Lung (tissue), 12 donors: Measurements from ENCODE around the gene EPAS1. TPM values are rescaled to one million over a fixed set of nuclear protein-coding genes. Genes with fewer than 3 reads are reported as not detected.
A peak's percentile ranks its signal among the peaks of the same experiment; 100 is the strongest.
"Not testable (repeated sequence)": the region's sequence is repeated elsewhere in the genome, so short reads cannot be mapped to it uniquely, and the experiment has no call there.

ENCODE experiments used
- ATAC-seq: fragments of 200-7000 bp; cut with Tn5 transposase; one replicate; pipeline ENCODE4 v1.9.1; 2020; ENCODE audit warnings: moderate number of reproducible peaks; ENCODE audit not compliant: insufficient read depth, low FRiP score
- DNase-seq, 3 donors: peaks; one replicate each; pipeline ENCODE4 v3.0.0-alpha.2; 2013 to 2017
- H3K27ac ChIP-seq, 2 donors: one replicate each; pipeline ENCODE4 v1.5.1; 2013; ENCODE audit warnings: mild to moderate bottlenecking in 2 of 2, moderate library complexity in 2 of 2, control low read depth in 1 of 2, inconsistent platforms in 1 of 2, low read depth in 1 of 2, low read length in 1 of 2
- H3K27me3 ChIP-seq, 3 donors: one replicate each; pipeline ENCODE4 v1.5.1; 2013; ENCODE audit warnings: low read length in 2 of 3; ENCODE audit not compliant: control insufficient read depth in 3 of 3, insufficient read depth in 3 of 3
- H3K36me3 ChIP-seq, 4 donors: one replicate each; pipeline ENCODE4 v1.5.1; 2013; ENCODE audit warnings: low read length in 4 of 4, mild to moderate bottlenecking in 1 of 4, moderate library complexity in 1 of 4; ENCODE audit not compliant: control insufficient read depth in 4 of 4, insufficient read depth in 4 of 4
- H3K4me1 ChIP-seq, 5 donors: one replicate each; pipeline ENCODE4 v1.5.1; 2013; ENCODE audit warnings: low read length in 5 of 5, mild to moderate bottlenecking in 2 of 5, moderate library complexity in 1 of 5; ENCODE audit not compliant: control insufficient read depth in 5 of 5, insufficient read depth in 5 of 5
- H3K4me3 ChIP-seq: one replicate; pipeline ENCODE4 v1.5.1; 2013; ENCODE audit warnings: mild to moderate bottlenecking, control low read depth, moderate library complexity
- H3K9ac ChIP-seq, 2 donors: one replicate each; pipeline ENCODE4 v1.5.1; 2013; ENCODE audit warnings: low read length in 2 of 2, control low read depth in 1 of 2; ENCODE audit not compliant: insufficient read depth in 1 of 2
- H3K9me3 ChIP-seq, 4 donors: one replicate each; pipeline ENCODE4 v1.5.1; 2013; ENCODE audit warnings: low read length in 3 of 4, mild to moderate bottlenecking in 1 of 4, moderate library complexity in 1 of 4; ENCODE audit not compliant: control insufficient read depth in 4 of 4, insufficient read depth in 3 of 4
- WGBS, 2 donors: extraction: QIAGEN DNeasy Blood & Tissue Kit; methylation state at CpG; one replicate each; pipeline ENCODE4 v1.1.7; 2013; 5-methylcytosine and 5-hydroxymethylcytosine counted together
- polyA plus RNA-seq, 2 donors: library from polyadenylated mRNA; stranded (reverse); fragments of 200-250 nt; gene quantifications; one replicate each; pipeline ENCODE4 v1.2.1, GENCODE V29; 2013
- total RNA-seq, 2 donors: library from RNA; depleted of rRNA in 1 of 2; stranded (reverse); fragments of >200 nt in 1 of 2; gene quantifications; one replicate each; pipeline ENCODE4 v1.2.1, GENCODE V29; 2014 to 2021
- TF ChIP-seq, protein P1 (sequence below): IDR thresholded peaks from 2 replicates; pipeline ENCODE4 v1.5.1; 2012; ENCODE audit warnings: mild to moderate bottlenecking; ENCODE audit errors: control extremely low read depth, extremely low read depth
- donor health status: control.
- donor health status: control.
- donor health status: Bipolar disorder and iron deficiency.
- donor health status: healthy.
- donor health status: DM: yes; HTN: yes; CAD: no.

EPAS1 gene
- total and polyA plus RNA-seq, 4 donors = 233 to 1,051 (median 381) TPM

DNA sequence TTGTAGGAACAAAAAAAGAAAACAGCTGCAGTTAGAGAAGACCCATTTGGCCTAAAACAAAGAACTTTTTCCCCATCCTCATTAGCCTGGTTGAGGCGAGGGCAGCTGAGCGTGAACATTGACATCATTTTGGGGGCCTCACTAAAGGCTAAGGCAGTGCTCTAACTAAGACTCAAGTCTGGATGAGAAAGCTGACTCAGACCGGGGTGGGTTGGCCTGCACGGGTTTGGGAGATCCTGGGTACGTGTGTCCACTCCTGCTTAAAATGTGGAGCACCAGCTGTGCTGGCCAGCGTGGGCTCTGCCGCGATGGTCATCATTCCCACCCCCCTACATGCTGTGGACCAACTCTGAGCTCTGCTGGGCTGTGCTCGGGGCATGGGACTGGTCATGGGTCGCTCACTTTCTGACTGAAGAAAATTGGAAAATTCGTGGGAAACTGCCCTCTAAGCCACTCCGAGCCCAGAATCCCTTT is 96.2 kb downstream of the EPAS1 start:
- Histone ChIP-seq H3K27ac (peak overlapping the region in 1 of 2 donors; percentile 5), H3K27me3 (no peaks in the 10 kb centered on the region), H3K36me3 (peaks cover 0 to under 1% (median under 1%) of the 10 kb centered on the region in 4 donors), H3K9me3 (no peaks in the 10 kb centered on the region), H3K4me3 (no peak overlapping the region), H3K9ac (no peak overlapping the region), H3K4me1 (peaks cover 0 to 2% (median 0%) of the 10 kb centered on the region in 5 donors)
- DNase-seq (peak in 2 of 3 donors; percentile 11 to 15), ATAC-seq (no peak)
- 88 to 95% methylated on average over 12 of the region's 12 CpGs for WGBS, 2 donors
- TF ChIP-seq, protein P1, sequence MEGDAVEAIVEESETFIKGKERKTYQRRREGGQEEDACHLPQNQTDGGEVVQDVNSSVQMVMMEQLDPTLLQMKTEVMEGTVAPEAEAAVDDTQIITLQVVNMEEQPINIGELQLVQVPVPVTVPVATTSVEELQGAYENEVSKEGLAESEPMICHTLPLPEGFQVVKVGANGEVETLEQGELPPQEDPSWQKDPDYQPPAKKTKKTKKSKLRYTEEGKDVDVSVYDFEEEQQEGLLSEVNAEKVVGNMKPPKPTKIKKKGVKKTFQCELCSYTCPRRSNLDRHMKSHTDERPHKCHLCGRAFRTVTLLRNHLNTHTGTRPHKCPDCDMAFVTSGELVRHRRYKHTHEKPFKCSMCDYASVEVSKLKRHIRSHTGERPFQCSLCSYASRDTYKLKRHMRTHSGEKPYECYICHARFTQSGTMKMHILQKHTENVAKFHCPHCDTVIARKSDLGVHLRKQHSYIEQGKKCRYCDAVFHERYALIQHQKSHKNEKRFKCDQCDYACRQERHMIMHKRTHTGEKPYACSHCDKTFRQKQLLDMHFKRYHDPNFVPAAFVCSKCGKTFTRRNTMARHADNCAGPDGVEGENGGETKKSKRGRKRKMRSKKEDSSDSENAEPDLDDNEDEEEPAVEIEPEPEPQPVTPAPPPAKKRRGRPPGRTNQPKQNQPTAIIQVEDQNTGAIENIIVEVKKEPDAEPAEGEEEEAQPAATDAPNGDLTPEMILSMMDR = no peak

DNA sequence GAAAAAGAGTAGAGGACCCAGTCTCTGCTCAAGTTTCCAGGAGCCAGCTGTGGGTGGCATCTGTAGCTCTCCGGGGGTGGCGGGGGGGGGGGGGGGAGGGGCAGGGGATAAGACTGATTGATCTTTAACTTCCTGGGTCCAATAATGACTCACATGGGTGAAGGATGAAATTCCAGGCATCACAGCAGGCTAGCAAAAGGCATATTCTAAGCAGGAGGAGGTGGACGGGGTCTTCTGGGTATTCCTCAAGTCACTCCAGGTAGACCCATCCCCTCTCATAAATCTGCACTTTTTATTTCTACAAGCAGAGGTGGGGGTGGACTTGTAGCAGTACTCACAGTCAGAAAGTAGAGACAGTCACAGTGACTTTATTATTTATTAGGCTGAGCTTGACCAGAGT is 96.7 kb downstream of the EPAS1 start:
- ATAC-seq = no peak
- H3K4me3 ChIP-seq = no peak overlapping the region
- TF ChIP-seq, protein P1 = no peak
- H3K27me3 ChIP-seq = no peaks in the 10 kb centered on the region
- H3K36me3 ChIP-seq = no peaks in the 10 kb centered on the region
- H3K9ac ChIP-seq = no peak overlapping the region
- H3K9me3 ChIP-seq = no peaks in the 10 kb centered on the region
- H3K4me1 ChIP-seq = peaks cover 0 to 2% (median 0%) of the 10 kb centered on the region in 5 donors
- WGBS, 2 donors = 87 to 97% methylated on average over 3 of the region's 3 CpGs
- no peak for DNase-seq
- H3K27ac ChIP-seq = no peak overlapping the region

DNA sequence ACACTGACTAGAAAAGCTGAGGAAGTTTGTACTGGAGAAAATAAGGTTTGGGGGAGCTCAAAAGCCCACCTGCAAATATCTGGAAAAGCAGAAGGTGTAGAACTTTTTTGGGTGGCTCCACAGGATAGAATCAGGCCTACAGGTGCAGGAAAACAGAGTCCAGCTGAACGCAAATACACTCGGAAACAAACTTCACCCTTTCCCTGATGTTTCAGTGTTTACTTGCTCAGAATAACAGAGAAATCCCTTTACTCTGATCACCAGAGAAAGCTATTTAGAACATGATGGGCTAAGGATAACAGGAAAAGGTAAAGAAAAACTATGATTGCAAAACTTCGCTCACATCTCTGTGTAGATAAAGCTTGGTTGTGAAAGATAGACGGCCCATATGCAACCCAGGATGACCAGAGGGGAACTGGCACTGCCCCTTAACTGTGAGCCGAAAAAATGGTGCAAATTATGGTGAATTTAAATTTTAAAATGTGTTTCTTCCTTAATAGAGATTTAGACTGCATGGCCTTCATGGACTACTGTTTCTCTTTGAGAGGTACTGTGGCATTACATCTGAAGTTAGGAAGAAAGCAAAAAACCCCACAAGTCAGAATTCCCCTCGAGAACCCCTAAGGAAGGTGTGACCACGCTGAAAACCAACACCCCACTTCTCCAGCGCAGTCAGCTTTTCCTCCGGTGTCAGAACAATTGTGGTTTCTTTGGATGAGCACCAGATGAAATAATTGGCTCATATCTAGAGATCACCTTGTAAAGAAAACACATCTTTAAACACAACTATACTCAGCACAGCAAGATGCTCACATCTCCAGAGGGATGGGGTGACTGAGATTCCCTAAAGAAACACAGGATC is 97.7 kb downstream of the EPAS1 start:
- no peak overlapping the region for H3K4me3 ChIP-seq
- H3K4me1 ChIP-seq = peaks cover 0 to 2% (median 0%) of the 10 kb centered on the region in 5 donors
- H3K9ac ChIP-seq = no peak overlapping the region
- WGBS, 2 donors = 26 to 50% methylated on average over 9 of the region's 9 CpGs
- DNase-seq (no peak), ATAC-seq (no peak)
- no peaks in the 10 kb centered on the region for H3K9me3 ChIP-seq
- H3K27ac ChIP-seq = no peak overlapping the region
- no peaks in the 10 kb centered on the region for H3K36me3 ChIP-seq
- no peaks in the 10 kb centered on the region for H3K27me3 ChIP-seq
- TF ChIP-seq, protein P1 = no peak

DNA sequence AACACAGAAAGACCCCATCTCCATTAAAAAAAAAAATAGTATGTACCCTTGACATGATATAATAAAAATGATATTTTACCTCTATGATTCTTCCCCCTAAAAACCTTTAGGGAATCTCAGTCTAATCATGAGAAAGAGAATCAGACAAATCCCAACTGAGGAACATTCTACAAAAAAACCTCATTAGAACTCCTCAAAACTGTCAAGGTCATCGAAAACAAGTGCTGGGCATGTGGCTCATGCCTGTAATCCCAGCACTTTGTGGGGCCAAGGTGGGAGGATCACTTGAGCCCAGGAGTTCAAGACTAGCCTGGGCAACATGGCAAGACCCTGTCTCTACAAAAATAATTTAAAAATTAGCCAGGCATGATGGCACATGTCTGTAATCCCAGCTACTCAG is 98.5 kb downstream of the EPAS1 start:
- WGBS, 2 donors = 97 to 100% methylated on average over 1 of the region's 1 CpG
- H3K4me1 ChIP-seq, H3K27me3 ChIP-seq, H3K9me3 ChIP-seq, DNase-seq, H3K27ac ChIP-seq, H3K4me3 ChIP-seq, H3K36me3 ChIP-seq, ATAC-seq, H3K9ac ChIP-seq: not testable (repeated sequence)
